B cell (primary cell): ENCODE measurements around the gene STPG4. TPM values are rescaled to one million over a fixed set of nuclear protein-coding genes. Genes with fewer than 3 reads are reported as not detected.

Experiments
- ATAC-seq: fragments of 200-7000 bp; cut with Tn5 transposase; one replicate; pipeline ENCODE4 v1.10.0; 2021; ENCODE audit warnings: low read depth, mild to moderate bottlenecking, moderate number of reproducible peaks, moderate library complexity
- CTCF ChIA-PET: fragments of 350-600 bp; sonication (Branson Sonifier 250); formaldehyde crosslinking; loops from one replicate; lab custom pipeline; 2021; ENCODE audit warnings: antibody characterized with exemption, inconsistent platforms; lab: Charles Lee
- POLR2A ChIA-PET: fragments of 350-600 bp; sonication (Branson Sonifier 250); formaldehyde crosslinking; loops from one replicate; lab custom pipeline; 2021; ENCODE audit warnings: antibody characterized with exemption; lab: Charles Lee
- DNase-seq: peaks from one replicate; pipeline ENCODE4 v3.0.0; 2013
- H2AFZ ChIP-seq: 2 replicates; pipeline ENCODE4 v1.6.1; 2012; ENCODE audit warnings: mild to moderate bottlenecking, low read depth, low read length; ENCODE audit not compliant: insufficient read depth, poor library complexity, severe bottlenecking
- H3K27ac ChIP-seq, 2 donors: 1 replicate in 1 of 2; 2 replicates in 1 of 2; pipeline ENCODE4 v1.5.1; 2012 to 2013; ENCODE audit warnings: low read length in 2 of 2, mild to moderate bottlenecking in 2 of 2, moderate library complexity in 1 of 2
- H3K27me3 ChIP-seq, 4 experiments: fragments of 200-600 bp in 1 of 4; sonication (generic) in 1 of 4; replicated peaks in 1 of 4; 1 replicate in 2 of 4; 2 replicates in 2 of 4; pipeline versions ENCODE4 v1.6.1 to v1.7.0; 2013 to 2016; ENCODE audit warnings: low read length in 3 of 4, mild to moderate bottlenecking in 2 of 4, mixed read lengths in 1 of 4, moderate library complexity in 1 of 4; ENCODE audit not compliant: insufficient read depth in 4 of 4, control insufficient read depth in 3 of 4; ENCODE audit errors: control extremely low read depth in 1 of 4
- H3K36me3 ChIP-seq, 2 experiments: replicated peaks in 1 of 2; 1 replicate in 1 of 2; 2 replicates in 1 of 2; pipeline versions ENCODE4 v1.6.1 to v1.7.1; 2013; ENCODE audit warnings: low read length in 1 of 2; ENCODE audit not compliant: insufficient read depth in 2 of 2, control insufficient read depth in 1 of 2; ENCODE audit errors: control extremely low read depth in 1 of 2, extremely low read depth in 1 of 2
- H3K4me1 ChIP-seq, 2 donors: fragments of 200-600 bp in 1 of 2; sonication (generic) in 1 of 2; 1 replicate in 1 of 2; 2 replicates in 1 of 2; pipeline versions ENCODE4 v1.5.1 to v1.6.1; 2013 to 2017; ENCODE audit warnings: low read length in 2 of 2; ENCODE audit not compliant: control insufficient read depth in 2 of 2, insufficient read depth in 2 of 2
- H3K4me2 ChIP-seq: replicated peaks from 2 replicates; pipeline ENCODE3; 2012; ENCODE audit warnings: mild to moderate bottlenecking, low read depth, low read length; ENCODE audit not compliant: poor library complexity, severe bottlenecking
- H3K4me3 ChIP-seq, 5 experiments: fragments of 200-600 bp in 1 of 5; sonication (generic) in 1 of 5; 1 replicate in 3 of 5; 2 replicates in 2 of 5; pipeline versions ENCODE4 v1.5.1 to v1.7.0; 2011 to 2016; ENCODE audit warnings: low read length in 4 of 5, mild to moderate bottlenecking in 4 of 5, low read depth in 2 of 5, control low read depth in 1 of 5, moderate library complexity in 1 of 5; ENCODE audit not compliant: insufficient read depth in 1 of 5; ENCODE audit errors: control extremely low read depth in 1 of 5, extremely low read depth in 1 of 5
- H3K79me2 ChIP-seq: fragments of 200-600 bp; sonication (generic); one replicate; pipeline ENCODE4 v1.6.0; 2016; ENCODE audit warnings: low read length; ENCODE audit not compliant: control insufficient read depth, insufficient read depth
- H3K9ac ChIP-seq: fragments of 200-600 bp; sonication (generic); 2 replicates; pipeline ENCODE4 v1.6.1; 2017; ENCODE audit warnings: mild to moderate bottlenecking, low read length, moderate library complexity
- H3K9me3 ChIP-seq, 3 donors: one replicate each; pipeline versions ENCODE4 v1.6.1 to v1.7.1; 2013; ENCODE audit warnings: low read length in 2 of 3; ENCODE audit not compliant: control insufficient read depth in 2 of 3, insufficient read depth in 1 of 3; ENCODE audit errors: control extremely low read depth in 1 of 3
- H4K20me1 ChIP-seq: 2 replicates; pipeline ENCODE4 v1.6.0; 2012; ENCODE audit warnings: mild to moderate bottlenecking, low read length; ENCODE audit not compliant: insufficient read depth, control insufficient read depth, poor library complexity, severe bottlenecking
- H3K27ac Mint-ChIP-seq: one replicate; pipeline ENCODE4 v1.8.0; 2021; ENCODE audit warnings: mixed read lengths
- H3K27me3 Mint-ChIP-seq: one replicate; pipeline ENCODE4 v1.8.0; 2021; ENCODE audit warnings: mixed read lengths
- H3K4me1 Mint-ChIP-seq: one replicate; pipeline ENCODE4 v1.8.0; 2021; ENCODE audit warnings: mixed read lengths
- H3K4me3 Mint-ChIP-seq: one replicate; pipeline ENCODE4 v1.8.0; 2021; ENCODE audit warnings: mixed read lengths
- H3K9me3 Mint-ChIP-seq: one replicate; pipeline ENCODE4 v1.8.0; 2022; ENCODE audit warnings: mixed read lengths; ENCODE audit not compliant: insufficient read depth
- EZH2 ChIP-seq: IDR thresholded peaks from 2 replicates; pipeline ENCODE4 v1.6.1; 2012; ENCODE audit warnings: borderline replicate concordance, low read depth, mild to moderate bottlenecking, moderate library complexity, low read length; ENCODE audit not compliant: insufficient read depth, poor library complexity, severe bottlenecking
- WGBS: methylation state at CpG from one replicate; pipeline ENCODE4 v1.1.5; 2013; ENCODE audit warnings: missing lambda C conversion rate; ENCODE audit not compliant: insufficient coverage; 5-methylcytosine and 5-hydroxymethylcytosine counted together
- intact Hi-C: fragments of 100-400 bp; cut with micrococcal nuclease; formaldehyde crosslinking; loops from one replicate; pipeline ENCODE4 v1.10.0; 2022
- polyA plus RNA-seq: library from polyadenylated mRNA; depleted of rRNA; stranded (reverse); fragments of >200 nt; gene quantifications from 2 replicates; pipeline ENCODE4 v1.2.3, GENCODE V29; 2012
- total RNA-seq, 2 donors: library from RNA; stranded (reverse); fragments of 120-200 nt in 1 of 2; gene quantifications; 1 replicate in 1 of 2; 2 replicates in 1 of 2; pipeline versions ENCODE4 v1.2.3 to v1.2.4, GENCODE V29; 2013 to 2022
- TF ChIP-seq, protein P1 (sequence below): fragments of 200-600 bp; IDR thresholded peaks from one replicate; pipeline ENCODE4 v1.8.0; 2022; ENCODE audit warnings: antibody characterized with exemption, mild to moderate bottlenecking

Gene STPG4
- total and polyA plus RNA-seq, 2 donors (not counting 1 experiment from before 2014, with no cell fraction given), result 0.31 to 0.79 TPM

DNA sequence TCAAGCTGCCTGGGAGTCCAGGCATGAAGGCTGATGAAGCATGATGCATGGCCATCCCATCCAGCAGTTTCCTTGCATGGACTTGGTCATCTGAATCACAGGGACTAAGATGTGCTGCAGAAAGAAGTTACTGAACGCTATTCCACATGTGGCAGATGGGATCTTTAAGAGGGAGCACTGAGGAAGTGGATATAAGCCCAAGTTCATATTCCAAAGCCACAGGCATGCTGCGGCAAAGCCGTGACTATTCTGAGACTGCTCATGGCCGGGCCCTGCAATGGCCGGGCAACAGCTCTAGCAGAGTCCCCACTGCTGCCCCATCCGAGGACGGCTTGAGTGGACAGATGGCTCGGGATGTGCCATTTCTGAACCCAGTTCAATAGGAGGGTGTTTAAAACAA, 61.5 kb downstream of the STPG4 start:
- H3K27ac Mint-ChIP-seq, result no peak overlapping the region
- POLR2A ChIA-PET, result no interaction called here
- no peak overlapping the region for H3K4me2 ChIP-seq
- H3K79me2 ChIP-seq, result no peaks in the 10 kb centered on the region
- no peaks in the 10 kb centered on the region for H3K27me3 ChIP-seq
- H3K4me1 Mint-ChIP-seq, result peaks cover 4% of the 10 kb centered on the region
- no peak overlapping the region for H3K4me3 ChIP-seq
- no peaks in the 10 kb centered on the region for H3K36me3 ChIP-seq
- H3K4me3 Mint-ChIP-seq, result no peak overlapping the region
- H3K9ac ChIP-seq, result no peak overlapping the region
- no peak overlapping the region for H3K27ac ChIP-seq
- TF ChIP-seq, protein P1, sequence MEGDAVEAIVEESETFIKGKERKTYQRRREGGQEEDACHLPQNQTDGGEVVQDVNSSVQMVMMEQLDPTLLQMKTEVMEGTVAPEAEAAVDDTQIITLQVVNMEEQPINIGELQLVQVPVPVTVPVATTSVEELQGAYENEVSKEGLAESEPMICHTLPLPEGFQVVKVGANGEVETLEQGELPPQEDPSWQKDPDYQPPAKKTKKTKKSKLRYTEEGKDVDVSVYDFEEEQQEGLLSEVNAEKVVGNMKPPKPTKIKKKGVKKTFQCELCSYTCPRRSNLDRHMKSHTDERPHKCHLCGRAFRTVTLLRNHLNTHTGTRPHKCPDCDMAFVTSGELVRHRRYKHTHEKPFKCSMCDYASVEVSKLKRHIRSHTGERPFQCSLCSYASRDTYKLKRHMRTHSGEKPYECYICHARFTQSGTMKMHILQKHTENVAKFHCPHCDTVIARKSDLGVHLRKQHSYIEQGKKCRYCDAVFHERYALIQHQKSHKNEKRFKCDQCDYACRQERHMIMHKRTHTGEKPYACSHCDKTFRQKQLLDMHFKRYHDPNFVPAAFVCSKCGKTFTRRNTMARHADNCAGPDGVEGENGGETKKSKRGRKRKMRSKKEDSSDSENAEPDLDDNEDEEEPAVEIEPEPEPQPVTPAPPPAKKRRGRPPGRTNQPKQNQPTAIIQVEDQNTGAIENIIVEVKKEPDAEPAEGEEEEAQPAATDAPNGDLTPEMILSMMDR, result no peak
- TF ChIP-seq EZH2, result no peak
- H3K27me3 Mint-ChIP-seq, result peaks cover 3% of the 10 kb centered on the region
- H3K9me3 Mint-ChIP-seq, result no peaks in the 10 kb centered on the region
- H3K9me3 ChIP-seq, result no peaks in the 10 kb centered on the region
- WGBS, result 92% methylated on average over 5 of the region's 8 CpGs
- CTCF ChIA-PET, result no interaction called here
- no peaks in the 10 kb centered on the region for H4K20me1 ChIP-seq
- intact Hi-C loops, result no loop called here
- H2AFZ ChIP-seq, result no peak overlapping the region
- H3K4me1 ChIP-seq, result peaks cover 4 to 5% of the 10 kb centered on the region in 2 donors
- no peak for DNase-seq
- no peak for ATAC-seq

DNA sequence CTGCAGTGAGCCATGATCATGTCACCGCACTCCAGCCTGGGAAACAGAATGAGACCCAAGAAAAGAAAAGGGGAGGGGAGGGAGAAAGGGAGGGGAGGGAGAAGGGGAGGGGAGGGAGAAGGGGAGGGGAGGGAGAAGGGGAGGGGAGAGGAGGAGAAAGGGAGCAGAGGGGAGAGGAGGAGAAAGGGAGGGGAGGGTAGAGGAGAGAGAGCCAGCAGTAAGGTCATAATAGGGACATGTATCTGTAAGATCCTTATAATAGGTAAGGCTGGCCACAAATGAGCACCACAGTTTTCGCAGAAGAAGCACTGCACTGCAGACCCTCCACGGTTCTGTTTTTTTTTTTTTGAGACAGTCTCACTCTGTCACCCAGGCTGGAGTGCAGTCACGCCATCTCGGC, 62.6 kb downstream of the STPG4 start:
- no peaks in the 10 kb centered on the region for H3K9me3 Mint-ChIP-seq
- no peak overlapping the region for H3K4me3 Mint-ChIP-seq
- TF ChIP-seq, protein P1, result no peak
- no peak for TF ChIP-seq EZH2
- H3K4me1 Mint-ChIP-seq, result peaks cover 4% of the 10 kb centered on the region
- peaks cover 3% of the 10 kb centered on the region for H3K27me3 Mint-ChIP-seq
- POLR2A ChIA-PET, result no interaction called here
- Histone ChIP-seq H3K9me3 (no peaks in the 10 kb centered on the region), H3K9ac (no peak overlapping the region), H3K4me2 (no peak overlapping the region), H3K27me3 (no peaks in the 10 kb centered on the region), H3K4me3 (no peak overlapping the region), H3K27ac (no peak overlapping the region), H3K36me3 (no peaks in the 10 kb centered on the region), H4K20me1 (no peaks in the 10 kb centered on the region), H3K4me1 (peaks cover 4 to 5% of the 10 kb centered on the region in 2 donors), H3K79me2 (no peaks in the 10 kb centered on the region), H2AFZ (no peak overlapping the region)
- ATAC-seq, result no peak
- CTCF ChIA-PET, result no interaction called here
- H3K27ac Mint-ChIP-seq, result no peak overlapping the region
- intact Hi-C loops, result no loop called here
- DNase-seq, result no peak
- 88% methylated on average over 4 of the region's 5 CpGs for WGBS
